Measurements from ENCODE around the gene EYS. TPM values are rescaled to one million over a fixed set of nuclear protein-coding genes. Genes with fewer than 3 reads are reported as not detected.

The EYS gene
- total and polyA plus RNA-seq, 3 experiments from 2014 or later, result not detected

DNA sequence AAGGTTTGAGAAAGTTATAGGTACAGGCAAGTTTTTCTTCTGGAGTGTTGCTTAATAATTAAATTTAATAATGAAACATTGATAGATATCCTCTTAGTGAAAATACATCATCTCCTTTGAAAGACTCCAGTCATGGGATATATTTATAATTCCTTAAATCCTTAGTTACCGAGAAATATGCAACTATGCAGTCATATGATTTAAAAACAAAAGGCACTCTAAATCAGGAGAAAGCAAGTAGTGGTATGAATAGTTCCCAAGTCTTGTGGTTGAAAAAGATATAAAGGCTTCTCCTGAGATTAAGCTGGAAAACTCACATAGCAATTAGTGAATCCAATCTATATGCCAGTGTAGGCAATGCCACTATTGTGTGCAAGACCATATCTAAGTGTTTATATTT, 475.4 kb downstream of the EYS start:
- Mint-ChIP-seq H3K4me1 (no peaks in the 10 kb centered on the region), H3K36me3 (no peaks in the 10 kb centered on the region), H3K27ac (no peak overlapping the region), H3K4me3 (no peak overlapping the region), H3K27me3 (no peaks in the 10 kb centered on the region), H3K9me3 (peaks cover 3 to 40% (median 11%) of the 10 kb centered on the region in 5 donors)
- Histone ChIP-seq H3K27ac (ENCODE audit: low read depth, low read length) (no peak overlapping the region), H3K9me3 (ENCODE audit: low read length) (no peaks in the 10 kb centered on the region), H3K4me3 (ENCODE audit: low read length) (no peak overlapping the region), H3K4me1 (ENCODE audit: insufficient read depth, low read length) (no peaks in the 10 kb centered on the region), H3K27me3 (ENCODE audit: insufficient read depth, low read length, poor library complexity, severe bottlenecking) (no peaks in the 10 kb centered on the region), H3K36me3 (ENCODE audit: insufficient read depth, low read length) (no peaks in the 10 kb centered on the region)
- no peak for DNase-seq
- ChIA-PET POLR2A (no interaction called here), CTCF (no interaction called here)

DNA sequence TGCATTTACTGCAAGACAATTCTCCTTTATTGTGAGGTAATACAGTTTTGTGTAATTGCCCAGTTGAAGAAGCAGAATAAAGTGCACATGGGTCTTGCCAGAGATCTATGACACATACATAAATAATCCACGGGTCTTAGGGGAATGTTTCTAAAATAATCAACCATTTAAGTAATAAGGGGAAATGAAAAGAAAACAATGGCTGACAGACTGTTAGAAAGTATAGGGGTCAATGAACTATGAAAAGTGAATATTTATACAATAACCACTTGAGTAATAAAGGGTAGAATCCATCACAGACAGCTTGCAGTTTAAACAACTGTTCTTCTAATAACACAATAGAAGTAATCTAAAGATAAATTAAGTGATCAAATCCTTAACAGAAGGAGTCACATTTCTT, 477.2 kb downstream of the EYS start:
- no peak for DNase-seq
- H3K4me1 ChIP-seq (ENCODE audit: insufficient read depth, low read length), result no peaks in the 10 kb centered on the region
- no peak overlapping the region for H3K4me3 ChIP-seq (ENCODE audit: low read length)
- Mint-ChIP-seq H3K36me3 (no peaks in the 10 kb centered on the region), H3K4me3 (no peak overlapping the region), H3K9me3 (peaks cover 3 to 41% (median 11%) of the 10 kb centered on the region in 5 donors), H3K4me1 (no peaks in the 10 kb centered on the region), H3K27ac (no peak overlapping the region), H3K27me3 (no peaks in the 10 kb centered on the region)
- ChIA-PET CTCF (no interaction called here), POLR2A (no interaction called here)
- H3K36me3 ChIP-seq (ENCODE audit: insufficient read depth, low read length), result no peaks in the 10 kb centered on the region
- no peaks in the 10 kb centered on the region for H3K27me3 ChIP-seq (ENCODE audit: insufficient read depth, low read length, poor library complexity, severe bottlenecking)
- H3K27ac ChIP-seq (ENCODE audit: low read depth, low read length), result no peak overlapping the region
- no peaks in the 10 kb centered on the region for H3K9me3 ChIP-seq (ENCODE audit: low read length)

DNA sequence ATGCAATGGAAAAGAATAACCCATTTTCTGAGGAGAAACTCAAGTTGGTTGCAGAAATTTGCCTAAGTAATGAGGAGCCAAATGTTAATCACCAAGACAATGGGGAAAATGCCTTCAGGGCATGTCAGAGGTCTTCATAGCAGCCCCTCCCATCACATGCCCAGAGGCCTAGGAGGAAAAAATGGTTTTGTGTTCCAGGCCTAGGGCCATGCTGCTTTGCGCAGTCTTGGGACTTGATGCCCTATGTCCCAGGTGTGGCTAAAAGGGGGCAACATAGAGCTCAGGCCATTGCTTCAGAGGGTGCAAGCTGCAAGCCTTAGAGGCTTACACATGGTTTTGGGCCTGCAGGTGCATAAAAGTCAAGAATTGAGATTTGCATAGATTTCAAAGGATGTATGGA, 485.9 kb downstream of the EYS start:
- no peaks in the 10 kb centered on the region for H3K36me3 Mint-ChIP-seq
- no peaks in the 10 kb centered on the region for H3K27me3 Mint-ChIP-seq
- POLR2A ChIA-PET, result no interaction called here
- Histone ChIP-seq H3K4me3 (ENCODE audit: low read length) (no peak overlapping the region), H3K4me1 (ENCODE audit: insufficient read depth, low read length) (no peaks in the 10 kb centered on the region), H3K36me3 (ENCODE audit: insufficient read depth, low read length) (no peaks in the 10 kb centered on the region), H3K9me3 (ENCODE audit: low read length) (peaks cover 3% of the 10 kb centered on the region), H3K27me3 (ENCODE audit: insufficient read depth, low read length, poor library complexity, severe bottlenecking) (no peaks in the 10 kb centered on the region), H3K27ac (ENCODE audit: low read depth, low read length) (no peak overlapping the region)
- CTCF ChIA-PET, result no interaction called here
- no peaks in the 10 kb centered on the region for H3K4me1 Mint-ChIP-seq
- no peak for DNase-seq
- H3K4me3 Mint-ChIP-seq, result no peak overlapping the region
- no peak overlapping the region for H3K27ac Mint-ChIP-seq
- H3K9me3 Mint-ChIP-seq, result peaks cover 6 to 29% (median 12%) of the 10 kb centered on the region in 5 donors

DNA sequence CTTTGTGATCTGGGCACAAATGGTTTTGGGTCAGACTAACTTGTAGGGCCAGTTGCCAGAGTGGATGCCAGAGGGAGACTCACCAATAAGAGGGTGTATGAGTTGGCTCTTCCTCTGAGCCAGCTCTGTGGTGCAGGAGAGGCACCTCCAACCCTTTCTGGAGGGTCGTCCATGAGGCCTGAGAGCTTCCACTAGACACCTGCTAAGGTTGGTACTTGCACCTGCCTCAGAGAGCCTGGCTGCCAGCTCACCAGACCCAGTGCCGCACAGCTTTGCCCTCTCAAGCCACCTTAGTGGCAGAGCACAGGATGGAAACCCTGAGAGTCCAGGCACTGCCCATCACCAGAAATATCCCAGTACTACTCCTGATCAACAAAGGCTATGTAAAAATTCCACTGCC, 504.3 kb downstream of the EYS start:
- Histone ChIP-seq H3K9me3 (ENCODE audit: low read length) (no peaks in the 10 kb centered on the region), H3K36me3 (ENCODE audit: insufficient read depth, low read length) (no peaks in the 10 kb centered on the region), H3K27ac (ENCODE audit: low read depth, low read length) (no peak overlapping the region), H3K4me1 (ENCODE audit: insufficient read depth, low read length) (no peaks in the 10 kb centered on the region), H3K27me3 (ENCODE audit: insufficient read depth, low read length, poor library complexity, severe bottlenecking) (no peaks in the 10 kb centered on the region), H3K4me3 (ENCODE audit: low read length) (no peak overlapping the region)
- H3K36me3 Mint-ChIP-seq, result no peaks in the 10 kb centered on the region
- no peaks in the 10 kb centered on the region for H3K4me1 Mint-ChIP-seq
- DNase-seq, result no peak
- ChIA-PET POLR2A (no interaction called here), CTCF (no interaction called here)
- H3K4me3 Mint-ChIP-seq, result no peak overlapping the region
- peaks cover 2 to 25% (median 10%) of the 10 kb centered on the region in 5 donors for H3K9me3 Mint-ChIP-seq
- H3K27me3 Mint-ChIP-seq, result no peaks in the 10 kb centered on the region
- H3K27ac Mint-ChIP-seq, result no peak overlapping the region

DNA sequence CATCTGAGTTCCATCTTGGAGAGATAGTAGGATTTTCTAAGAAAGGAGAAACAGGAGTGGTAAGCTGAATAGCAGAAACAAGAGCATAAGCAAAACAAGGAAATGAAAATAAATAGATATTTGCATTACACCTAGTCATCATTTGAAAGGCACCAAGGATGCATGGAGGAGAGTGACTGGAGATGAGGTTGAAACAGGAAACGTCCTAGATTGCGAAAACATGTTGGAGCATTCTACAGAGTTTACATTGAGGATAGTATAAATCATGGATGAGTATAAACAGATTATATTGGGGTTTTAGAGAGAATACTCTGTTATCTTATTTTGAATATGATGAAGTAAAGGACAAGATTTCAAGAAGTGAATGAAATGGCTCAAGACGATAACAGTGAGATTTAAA, 507.3 kb downstream of the EYS start:
- Mint-ChIP-seq H3K4me1 (no peaks in the 10 kb centered on the region), H3K36me3 (no peaks in the 10 kb centered on the region), H3K4me3 (no peak overlapping the region), H3K27ac (no peak overlapping the region), H3K27me3 (no peaks in the 10 kb centered on the region), H3K9me3 (peaks cover 0 to 10% (median 8%) of the 10 kb centered on the region in 5 donors)
- DNase-seq, result no peak
- POLR2A ChIA-PET, result no interaction called here
- no peak overlapping the region for H3K4me3 ChIP-seq (ENCODE audit: low read length)
- no peaks in the 10 kb centered on the region for H3K4me1 ChIP-seq (ENCODE audit: insufficient read depth, low read length)
- no peak overlapping the region for H3K27ac ChIP-seq (ENCODE audit: low read depth, low read length)
- H3K27me3 ChIP-seq (ENCODE audit: insufficient read depth, low read length, poor library complexity, severe bottlenecking), result no peaks in the 10 kb centered on the region
- CTCF ChIA-PET, result no interaction called here
- H3K36me3 ChIP-seq (ENCODE audit: insufficient read depth, low read length), result no peaks in the 10 kb centered on the region
- H3K9me3 ChIP-seq (ENCODE audit: low read length), result no peaks in the 10 kb centered on the region

DNA sequence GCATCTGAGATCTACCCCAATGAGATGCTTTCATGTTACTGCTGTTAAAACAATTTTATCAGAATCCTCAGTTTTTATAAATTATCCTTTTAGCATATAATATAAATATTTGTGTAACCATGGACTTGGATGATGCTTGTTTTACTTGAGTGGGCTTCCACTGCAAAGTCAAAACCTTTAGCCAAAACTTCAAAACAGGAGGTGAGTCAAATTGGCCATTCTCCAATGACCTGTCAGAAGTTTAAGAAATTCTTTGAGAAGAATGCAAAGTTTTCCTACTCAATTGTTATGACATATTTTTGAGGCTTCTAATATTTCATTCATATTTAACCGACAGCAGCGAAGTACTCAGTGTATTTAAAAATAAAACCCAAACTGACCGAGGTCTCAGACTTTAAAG, 507.9 kb downstream of the EYS start:
- Mint-ChIP-seq H3K27me3 (no peaks in the 10 kb centered on the region), H3K4me1 (no peaks in the 10 kb centered on the region), H3K9me3 (peaks cover 2 to 8% (median 6%) of the 10 kb centered on the region in 5 donors), H3K36me3 (no peaks in the 10 kb centered on the region), H3K27ac (no peak overlapping the region), H3K4me3 (no peak overlapping the region)
- ChIA-PET CTCF (no interaction called here), POLR2A (no interaction called here)
- H3K4me1 ChIP-seq (ENCODE audit: insufficient read depth, low read length), result no peaks in the 10 kb centered on the region
- no peak overlapping the region for H3K27ac ChIP-seq (ENCODE audit: low read depth, low read length)
- no peaks in the 10 kb centered on the region for H3K36me3 ChIP-seq (ENCODE audit: insufficient read depth, low read length)
- H3K9me3 ChIP-seq (ENCODE audit: low read length), result no peaks in the 10 kb centered on the region
- no peak overlapping the region for H3K4me3 ChIP-seq (ENCODE audit: low read length)
- no peaks in the 10 kb centered on the region for H3K27me3 ChIP-seq (ENCODE audit: insufficient read depth, low read length, poor library complexity, severe bottlenecking)
- no peak for DNase-seq

DNA sequence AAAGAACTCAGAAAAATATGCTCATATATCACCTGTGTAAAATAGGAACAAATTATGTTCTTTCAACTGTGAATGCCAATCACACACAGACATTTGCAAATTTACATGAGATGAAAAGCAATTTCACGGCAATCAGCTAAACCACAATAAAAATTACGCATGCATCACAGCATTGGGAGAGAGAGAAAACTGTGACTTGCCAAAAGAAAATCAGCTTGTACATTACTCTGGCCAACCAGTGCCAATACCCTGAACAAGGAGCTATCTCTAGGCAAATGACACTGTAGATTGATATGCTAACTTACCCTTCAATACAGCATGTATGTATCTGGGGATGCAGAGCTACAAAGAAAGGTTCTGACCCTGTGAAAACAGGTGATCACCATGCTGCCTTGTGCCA, 515.6 kb downstream of the EYS start:
- Mint-ChIP-seq H3K27me3 (no peaks in the 10 kb centered on the region), H3K27ac (no peak overlapping the region), H3K36me3 (no peaks in the 10 kb centered on the region), H3K4me1 (no peaks in the 10 kb centered on the region), H3K4me3 (no peak overlapping the region), H3K9me3 (peaks cover 1 to 33% (median 6%) of the 10 kb centered on the region in 5 donors)
- ChIA-PET POLR2A (no interaction called here), CTCF (no interaction called here)
- no peak for DNase-seq
- Histone ChIP-seq H3K27ac (ENCODE audit: low read depth, low read length) (no peak overlapping the region), H3K36me3 (ENCODE audit: insufficient read depth, low read length) (no peaks in the 10 kb centered on the region), H3K4me3 (ENCODE audit: low read length) (no peak overlapping the region), H3K27me3 (ENCODE audit: insufficient read depth, low read length, poor library complexity, severe bottlenecking) (no peaks in the 10 kb centered on the region), H3K4me1 (ENCODE audit: insufficient read depth, low read length) (no peaks in the 10 kb centered on the region), H3K9me3 (ENCODE audit: low read length) (no peaks in the 10 kb centered on the region)

DNA sequence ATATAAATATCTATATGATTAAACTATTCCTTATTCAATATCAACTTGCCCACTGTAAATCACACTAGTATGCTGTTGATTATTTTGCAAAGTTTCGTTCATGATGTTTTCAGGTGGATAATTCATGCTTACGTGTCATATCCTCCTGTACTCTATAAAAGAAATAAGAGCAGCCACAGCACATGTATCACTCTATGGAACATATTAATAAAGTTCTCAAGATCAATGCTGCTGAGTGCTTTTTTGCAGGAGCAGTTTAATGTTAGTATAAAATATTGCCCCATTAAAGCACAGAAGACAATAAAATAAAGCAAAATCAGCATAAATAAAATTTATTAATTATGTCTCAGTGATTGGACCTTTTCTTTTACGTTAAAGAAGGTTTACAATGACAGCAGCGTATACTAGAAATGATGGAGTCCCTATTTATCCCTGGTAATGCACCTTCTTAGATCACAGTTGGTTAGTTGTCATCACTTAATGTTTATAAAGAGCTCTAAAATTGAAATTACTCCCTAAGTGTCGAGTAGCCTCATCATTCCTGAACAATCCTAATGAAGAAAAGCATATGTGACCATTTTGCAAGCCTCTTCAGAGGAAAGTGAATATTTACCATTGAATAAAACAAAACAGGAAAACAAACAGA, 517.7 kb downstream of the EYS start:
- Mint-ChIP-seq H3K4me1 (no peaks in the 10 kb centered on the region), H3K9me3 (peaks cover 1 to 35% (median 5%) of the 10 kb centered on the region in 5 donors), H3K4me3 (no peak overlapping the region), H3K27ac (no peak overlapping the region), H3K36me3 (no peaks in the 10 kb centered on the region), H3K27me3 (no peaks in the 10 kb centered on the region)
- no peaks in the 10 kb centered on the region for H3K9me3 ChIP-seq (ENCODE audit: low read length)
- CTCF ChIA-PET, result no interaction called here
- POLR2A ChIA-PET, result no interaction called here
- no peaks in the 10 kb centered on the region for H3K36me3 ChIP-seq (ENCODE audit: insufficient read depth, low read length)
- no peak overlapping the region for H3K27ac ChIP-seq (ENCODE audit: low read depth, low read length)
- DNase-seq, result no peak
- H3K4me3 ChIP-seq (ENCODE audit: low read length), result no peak overlapping the region
- no peaks in the 10 kb centered on the region for H3K4me1 ChIP-seq (ENCODE audit: insufficient read depth, low read length)
- H3K27me3 ChIP-seq (ENCODE audit: insufficient read depth, low read length, poor library complexity, severe bottlenecking), result no peaks in the 10 kb centered on the region

DNA sequence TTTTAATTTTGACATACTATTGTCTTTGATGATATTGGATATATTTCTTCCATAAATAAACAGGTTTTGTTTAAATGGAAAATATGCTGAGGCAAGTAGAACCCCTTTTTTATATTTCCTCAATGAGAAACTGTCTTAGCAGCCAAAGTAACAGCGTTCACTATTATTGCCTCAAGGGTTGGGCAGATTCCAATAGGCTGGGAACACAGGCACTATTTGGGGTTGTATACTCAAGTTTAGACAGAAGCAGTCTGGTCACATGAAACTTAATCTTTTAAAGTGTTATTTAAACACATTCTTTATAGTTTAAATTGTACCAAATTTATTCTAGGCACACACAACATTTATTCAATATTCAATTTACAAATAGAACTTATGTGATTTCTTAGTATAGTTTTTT, 520.2 kb downstream of the EYS start:
- Histone ChIP-seq H3K4me1 (ENCODE audit: insufficient read depth, low read length) (no peaks in the 10 kb centered on the region), H3K36me3 (ENCODE audit: insufficient read depth, low read length) (no peaks in the 10 kb centered on the region), H3K27ac (ENCODE audit: low read depth, low read length) (no peak overlapping the region), H3K27me3 (ENCODE audit: insufficient read depth, low read length, poor library complexity, severe bottlenecking) (no peaks in the 10 kb centered on the region), H3K4me3 (ENCODE audit: low read length) (no peak overlapping the region), H3K9me3 (ENCODE audit: low read length) (no peaks in the 10 kb centered on the region)
- H3K4me1 Mint-ChIP-seq, result no peaks in the 10 kb centered on the region
- POLR2A ChIA-PET, result no interaction called here
- no peak overlapping the region for H3K4me3 Mint-ChIP-seq
- H3K27ac Mint-ChIP-seq, result no peak overlapping the region
- H3K9me3 Mint-ChIP-seq, result peaks cover 1 to 32% (median 3%) of the 10 kb centered on the region in 5 donors
- H3K36me3 Mint-ChIP-seq, result no peaks in the 10 kb centered on the region
- CTCF ChIA-PET, result no interaction called here
- no peaks in the 10 kb centered on the region for H3K27me3 Mint-ChIP-seq
- no peak for DNase-seq

All from CD8-positive, alpha-beta memory T cell (primary cell).